K562 (cell line): ENCODE measurements around the gene MATN1.

ENCODE experiments used
- BRCA1 ChIP-seq, 2 experiments: fragments of 450-650 bp in 1 of 2; sonication (generic) in 1 of 2; formaldehyde crosslinking in 1 of 2; IDR thresholded peaks; 2 replicates each; pipeline versions ENCODE4 v1.5.0 to v1.6.1; 2017 to 2020; ENCODE audit warnings: mild to moderate bottlenecking in 1 of 2, missing genetic modification reagents in 1 of 2
- CCAR2 ChIP-seq: fragments of 200-400 bp; formaldehyde crosslinking; IDR thresholded peaks from 2 replicates; pipeline ENCODE4 v1.6.1; 2017; ENCODE audit warnings: mild to moderate bottlenecking, low read depth, low read length
- KAT7 ChIP-seq: sonication (generic); formaldehyde crosslinking; IDR thresholded peaks from 2 replicates; pipeline ENCODE4 v1.8.0; 2022; ENCODE audit warnings: missing genetic modification reagents, mild to moderate bottlenecking, borderline replicate concordance
- NFIC ChIP-seq: fragments of 450-650 bp; IDR thresholded peaks from 2 replicates; pipeline ENCODE4 v1.6.1; 2017; ENCODE audit warnings: mild to moderate bottlenecking, inconsistent platforms
- THRAP3 ChIP-seq: fragments of 450-650 bp; IDR thresholded peaks from 2 replicates; pipeline ENCODE4 v1.6.1; 2016; ENCODE audit warnings: mild to moderate bottlenecking, inconsistent platforms, borderline replicate concordance
- ZBTB1 ChIP-seq: sonication (generic); formaldehyde crosslinking; IDR thresholded peaks from 2 replicates; pipeline ENCODE4 v1.8.1; 2023; ENCODE audit warnings: missing genetic modification reagents, low read depth, mild to moderate bottlenecking, borderline replicate concordance
- TF ChIP-seq, protein P1 (sequence below), 2 experiments: IDR thresholded peaks; 2 replicates each; pipeline ENCODE4 v1.6.1; 2012; ENCODE audit warnings: improper control_type of control experiment in 2 of 2, low read depth in 2 of 2, low read length in 2 of 2, borderline replicate concordance in 1 of 2
- TF ChIP-seq, protein P2 (sequence below), 3 experiments: IDR thresholded peaks in 2 of 3; conservative IDR thresholded peaks in 1 of 3; 2 replicates each; pipeline ENCODE4 v1.5.1; 2011 to 2012; ENCODE audit warnings: low read length in 3 of 3, mild to moderate bottlenecking in 3 of 3, control low read depth in 2 of 3, improper control_type of control experiment in 1 of 3, inconsistent platforms in 1 of 3, low read depth in 1 of 3, mixed read lengths in 1 of 3, moderate library complexity in 1 of 3; ENCODE audit not compliant: insufficient read depth in 2 of 3
- TF ChIP-seq, protein P3 (sequence below): fragments of 250-450 bp; sonication (Bioruptor Pico); IDR thresholded peaks from 2 replicates; pipeline ENCODE4 v1.9.0; 2021; ENCODE audit warnings: mild to moderate bottlenecking, inconsistent platforms
- TF ChIP-seq, protein P4 (sequence below), 2 experiments: fragments of 450-650 bp in 1 of 2; sonication (generic) in 1 of 2; formaldehyde crosslinking in 1 of 2; IDR thresholded peaks; 2 replicates each; pipeline versions ENCODE4 v1.7.1 to v1.9.0; 2016 to 2022; ENCODE audit warnings: inconsistent platforms in 1 of 2, mild to moderate bottlenecking in 1 of 2, missing genetic modification reagents in 1 of 2
- TF ChIP-seq, protein P5 (sequence below): sonication (generic); formaldehyde crosslinking; IDR thresholded peaks from 2 replicates; pipeline ENCODE4 v1.8.1; 2022; ENCODE audit warnings: missing genetic modification reagents

DNA sequence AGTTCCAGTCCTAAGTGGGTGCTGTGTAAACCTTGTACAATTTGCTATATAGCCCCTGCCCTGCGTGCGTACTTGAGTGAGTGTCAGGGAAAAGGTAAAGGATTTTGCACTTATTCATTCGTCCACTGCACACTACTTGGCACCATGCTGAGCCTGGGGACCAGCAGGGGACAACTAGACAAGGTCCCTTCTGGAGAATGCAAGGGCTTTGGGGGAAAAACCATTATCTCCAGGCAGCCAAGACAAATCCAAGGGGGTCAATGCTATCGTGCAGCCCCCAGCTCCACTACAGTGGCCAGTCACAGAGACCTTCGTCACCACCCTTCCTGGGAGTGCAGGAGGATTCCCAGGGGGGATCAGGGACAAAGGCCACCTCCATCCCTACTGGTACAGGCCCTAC is 39.7 kb downstream of the MATN1 start:
- TF ChIP-seq, protein P1, sequence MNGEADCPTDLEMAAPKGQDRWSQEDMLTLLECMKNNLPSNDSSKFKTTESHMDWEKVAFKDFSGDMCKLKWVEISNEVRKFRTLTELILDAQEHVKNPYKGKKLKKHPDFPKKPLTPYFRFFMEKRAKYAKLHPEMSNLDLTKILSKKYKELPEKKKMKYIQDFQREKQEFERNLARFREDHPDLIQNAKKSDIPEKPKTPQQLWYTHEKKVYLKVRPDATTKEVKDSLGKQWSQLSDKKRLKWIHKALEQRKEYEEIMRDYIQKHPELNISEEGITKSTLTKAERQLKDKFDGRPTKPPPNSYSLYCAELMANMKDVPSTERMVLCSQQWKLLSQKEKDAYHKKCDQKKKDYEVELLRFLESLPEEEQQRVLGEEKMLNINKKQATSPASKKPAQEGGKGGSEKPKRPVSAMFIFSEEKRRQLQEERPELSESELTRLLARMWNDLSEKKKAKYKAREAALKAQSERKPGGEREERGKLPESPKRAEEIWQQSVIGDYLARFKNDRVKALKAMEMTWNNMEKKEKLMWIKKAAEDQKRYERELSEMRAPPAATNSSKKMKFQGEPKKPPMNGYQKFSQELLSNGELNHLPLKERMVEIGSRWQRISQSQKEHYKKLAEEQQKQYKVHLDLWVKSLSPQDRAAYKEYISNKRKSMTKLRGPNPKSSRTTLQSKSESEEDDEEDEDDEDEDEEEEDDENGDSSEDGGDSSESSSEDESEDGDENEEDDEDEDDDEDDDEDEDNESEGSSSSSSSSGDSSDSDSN (IDR thresholded peaks at IDR 0.05; ENCODE audit: borderline replicate concordance in 1 of 2, low read depth in 2 of 2, low read length in 2 of 2): no peak
- TF ChIP-seq, protein P2, sequence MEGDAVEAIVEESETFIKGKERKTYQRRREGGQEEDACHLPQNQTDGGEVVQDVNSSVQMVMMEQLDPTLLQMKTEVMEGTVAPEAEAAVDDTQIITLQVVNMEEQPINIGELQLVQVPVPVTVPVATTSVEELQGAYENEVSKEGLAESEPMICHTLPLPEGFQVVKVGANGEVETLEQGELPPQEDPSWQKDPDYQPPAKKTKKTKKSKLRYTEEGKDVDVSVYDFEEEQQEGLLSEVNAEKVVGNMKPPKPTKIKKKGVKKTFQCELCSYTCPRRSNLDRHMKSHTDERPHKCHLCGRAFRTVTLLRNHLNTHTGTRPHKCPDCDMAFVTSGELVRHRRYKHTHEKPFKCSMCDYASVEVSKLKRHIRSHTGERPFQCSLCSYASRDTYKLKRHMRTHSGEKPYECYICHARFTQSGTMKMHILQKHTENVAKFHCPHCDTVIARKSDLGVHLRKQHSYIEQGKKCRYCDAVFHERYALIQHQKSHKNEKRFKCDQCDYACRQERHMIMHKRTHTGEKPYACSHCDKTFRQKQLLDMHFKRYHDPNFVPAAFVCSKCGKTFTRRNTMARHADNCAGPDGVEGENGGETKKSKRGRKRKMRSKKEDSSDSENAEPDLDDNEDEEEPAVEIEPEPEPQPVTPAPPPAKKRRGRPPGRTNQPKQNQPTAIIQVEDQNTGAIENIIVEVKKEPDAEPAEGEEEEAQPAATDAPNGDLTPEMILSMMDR (IDR thresholded peaks at IDR 0.05 in 2 of 3, conservative IDR thresholded peaks at IDR 0.05 in 1 of 3; ENCODE audit: insufficient read depth in 2 of 3, low read depth in 1 of 3, low read length in 3 of 3): no peak
- TF ChIP-seq BRCA1 (IDR thresholded peaks at IDR 0.05) (no peak), BRCA1 (CRISPR knock-in tag; IDR thresholded peaks at IDR 0.05) (no peak), NFIC (no peak), KAT7 (no peak), CCAR2 (no peak), THRAP3 (no peak), ZBTB1 (CRISPR knock-in tag) (no peak)
- TF ChIP-seq, protein P3, sequence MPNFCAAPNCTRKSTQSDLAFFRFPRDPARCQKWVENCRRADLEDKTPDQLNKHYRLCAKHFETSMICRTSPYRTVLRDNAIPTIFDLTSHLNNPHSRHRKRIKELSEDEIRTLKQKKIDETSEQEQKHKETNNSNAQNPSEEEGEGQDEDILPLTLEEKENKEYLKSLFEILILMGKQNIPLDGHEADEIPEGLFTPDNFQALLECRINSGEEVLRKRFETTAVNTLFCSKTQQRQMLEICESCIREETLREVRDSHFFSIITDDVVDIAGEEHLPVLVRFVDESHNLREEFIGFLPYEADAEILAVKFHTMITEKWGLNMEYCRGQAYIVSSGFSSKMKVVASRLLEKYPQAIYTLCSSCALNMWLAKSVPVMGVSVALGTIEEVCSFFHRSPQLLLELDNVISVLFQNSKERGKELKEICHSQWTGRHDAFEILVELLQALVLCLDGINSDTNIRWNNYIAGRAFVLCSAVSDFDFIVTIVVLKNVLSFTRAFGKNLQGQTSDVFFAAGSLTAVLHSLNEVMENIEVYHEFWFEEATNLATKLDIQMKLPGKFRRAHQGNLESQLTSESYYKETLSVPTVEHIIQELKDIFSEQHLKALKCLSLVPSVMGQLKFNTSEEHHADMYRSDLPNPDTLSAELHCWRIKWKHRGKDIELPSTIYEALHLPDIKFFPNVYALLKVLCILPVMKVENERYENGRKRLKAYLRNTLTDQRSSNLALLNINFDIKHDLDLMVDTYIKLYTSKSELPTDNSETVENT (CRISPR knock-in tag): no peak
- TF ChIP-seq, protein P4, sequence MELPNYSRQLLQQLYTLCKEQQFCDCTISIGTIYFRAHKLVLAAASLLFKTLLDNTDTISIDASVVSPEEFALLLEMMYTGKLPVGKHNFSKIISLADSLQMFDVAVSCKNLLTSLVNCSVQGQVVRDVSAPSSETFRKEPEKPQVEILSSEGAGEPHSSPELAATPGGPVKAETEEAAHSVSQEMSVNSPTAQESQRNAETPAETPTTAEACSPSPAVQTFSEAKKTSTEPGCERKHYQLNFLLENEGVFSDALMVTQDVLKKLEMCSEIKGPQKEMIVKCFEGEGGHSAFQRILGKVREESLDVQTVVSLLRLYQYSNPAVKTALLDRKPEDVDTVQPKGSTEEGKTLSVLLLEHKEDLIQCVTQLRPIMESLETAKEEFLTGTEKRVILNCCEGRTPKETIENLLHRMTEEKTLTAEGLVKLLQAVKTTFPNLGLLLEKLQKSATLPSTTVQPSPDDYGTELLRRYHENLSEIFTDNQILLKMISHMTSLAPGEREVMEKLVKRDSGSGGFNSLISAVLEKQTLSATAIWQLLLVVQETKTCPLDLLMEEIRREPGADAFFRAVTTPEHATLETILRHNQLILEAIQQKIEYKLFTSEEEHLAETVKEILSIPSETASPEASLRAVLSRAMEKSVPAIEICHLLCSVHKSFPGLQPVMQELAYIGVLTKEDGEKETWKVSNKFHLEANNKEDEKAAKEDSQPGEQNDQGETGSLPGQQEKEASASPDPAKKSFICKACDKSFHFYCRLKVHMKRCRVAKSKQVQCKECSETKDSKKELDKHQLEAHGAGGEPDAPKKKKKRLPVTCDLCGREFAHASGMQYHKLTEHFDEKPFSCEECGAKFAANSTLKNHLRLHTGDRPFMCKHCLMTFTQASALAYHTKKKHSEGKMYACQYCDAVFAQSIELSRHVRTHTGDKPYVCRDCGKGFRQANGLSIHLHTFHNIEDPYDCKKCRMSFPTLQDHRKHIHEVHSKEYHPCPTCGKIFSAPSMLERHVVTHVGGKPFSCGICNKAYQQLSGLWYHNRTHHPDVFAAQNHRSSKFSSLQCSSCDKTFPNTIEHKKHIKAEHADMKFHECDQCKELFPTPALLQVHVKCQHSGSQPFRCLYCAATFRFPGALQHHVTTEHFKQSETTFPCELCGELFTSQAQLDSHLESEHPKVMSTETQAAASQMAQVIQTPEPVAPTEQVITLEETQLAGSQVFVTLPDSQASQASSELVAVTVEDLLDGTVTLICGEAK (IDR thresholded peaks at IDR 0.05): no peak
- TF ChIP-seq, protein P4 (CRISPR knock-in tag; IDR thresholded peaks at IDR 0.05): no peak
- TF ChIP-seq, protein P5, sequence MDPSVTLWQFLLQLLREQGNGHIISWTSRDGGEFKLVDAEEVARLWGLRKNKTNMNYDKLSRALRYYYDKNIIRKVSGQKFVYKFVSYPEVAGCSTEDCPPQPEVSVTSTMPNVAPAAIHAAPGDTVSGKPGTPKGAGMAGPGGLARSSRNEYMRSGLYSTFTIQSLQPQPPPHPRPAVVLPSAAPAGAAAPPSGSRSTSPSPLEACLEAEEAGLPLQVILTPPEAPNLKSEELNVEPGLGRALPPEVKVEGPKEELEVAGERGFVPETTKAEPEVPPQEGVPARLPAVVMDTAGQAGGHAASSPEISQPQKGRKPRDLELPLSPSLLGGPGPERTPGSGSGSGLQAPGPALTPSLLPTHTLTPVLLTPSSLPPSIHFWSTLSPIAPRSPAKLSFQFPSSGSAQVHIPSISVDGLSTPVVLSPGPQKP (CRISPR knock-in tag): no peak
